ENCODE measurements around the gene METTL22.

DNA sequence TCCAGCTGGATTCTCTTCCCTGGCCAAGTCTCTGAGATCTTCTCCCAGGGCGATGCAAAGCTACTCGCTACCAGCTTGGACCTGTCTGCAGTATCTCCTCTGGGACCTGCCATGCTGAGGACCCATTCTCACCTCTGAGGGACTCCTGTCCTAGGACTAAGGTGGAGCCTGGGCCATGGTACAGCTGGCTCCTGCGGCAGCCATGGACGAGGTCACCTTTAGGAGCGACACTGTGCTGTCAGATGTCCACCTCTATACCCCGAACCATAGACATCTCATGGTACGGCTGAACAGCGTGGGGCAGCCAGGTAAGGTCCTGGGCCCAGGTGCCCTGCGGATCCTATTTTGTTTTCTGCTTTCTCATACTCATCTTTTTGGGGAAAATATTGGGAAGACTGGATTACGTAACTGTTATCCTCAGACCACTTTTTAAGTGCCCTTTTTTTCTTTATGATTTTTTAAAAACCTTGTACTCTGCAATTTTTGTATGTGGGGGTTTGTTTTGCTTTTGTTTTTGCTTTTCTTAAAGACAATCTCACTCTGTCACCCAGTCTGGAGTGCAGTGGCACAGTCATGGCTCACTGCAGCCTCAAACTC lies 4.1 kb downstream of the METTL22 start:
- no peak for TF ChIP-seq CTCF (IDR thresholded peaks at IDR 0.05)
- TF ChIP-seq ZNF302 (CRISPR knock-in tag; IDR thresholded peaks at IDR 0.05): no peak
- TF ChIP-seq EP300 (IDR thresholded peaks at IDR 0.05): no peak
- TF ChIP-seq POLR2A (IDR thresholded peaks at IDR 0.05; ENCODE audit: low read length): no peak
- TF ChIP-seq CEBPB (IDR thresholded peaks at IDR 0.05): no peak
- TF ChIP-seq HEYL (CRISPR knock-in tag; IDR thresholded peaks at IDR 0.05): no peak
- TF ChIP-seq CHD2 (IDR thresholded peaks at IDR 0.05; ENCODE audit: low read length, partially characterized antibody): no peak
- TF ChIP-seq REST (IDR thresholded peaks at IDR 0.05): no peak

All from A549 (cell line).